PC-9 (cell line): Measurements from ENCODE around the gene GYPC. TPM values are rescaled to one million over a fixed set of nuclear protein-coding genes. Genes with fewer than 3 reads are reported as not detected.

Experiments used
- BruUV-seq: library from RNA; stranded (reverse); fragments of 400-500 nt; replicated peaks from 2 replicates; lab custom pipeline; 2021; lab: Mats Ljungman, UMichigan
- CTCF ChIA-PET: fragments of 300-600 bp; sonication (Branson Sonifier 250); formaldehyde crosslinking; loops from one replicate; lab custom pipeline; 2022; ENCODE audit warnings: antibody characterized with exemption; lab: Charles Lee
- POLR2A ChIA-PET: fragments of 300-600 bp; sonication (Branson Sonifier 250); formaldehyde crosslinking; loops from one replicate; lab custom pipeline; 2022; ENCODE audit warnings: antibody characterized with exemption; ENCODE audit not compliant: unreplicated experiment; lab: Charles Lee
- DNase-seq, 2 experiments: peaks; one replicate each; pipeline versions ENCODE4 v3.0.0 to v3.0.0-alpha.2; 2015 to 2022; ENCODE audit warnings: mixed read lengths in 1 of 2
- H2AFZ ChIP-seq: fragments of 200-600 bp; sonication (generic); 2 replicates; pipeline ENCODE4 v1.8.1; 2017; ENCODE audit warnings: antibody characterized with exemption
- H3F3A ChIP-seq: fragments of 200-600 bp; sonication (generic); 2 replicates; pipeline ENCODE4 v1.8.1; 2017; ENCODE audit warnings: antibody characterized with exemption, mild to moderate bottlenecking, low read depth; ENCODE audit not compliant: insufficient read depth
- H3K27ac ChIP-seq: fragments of 200-600 bp; sonication (generic); 2 replicates; pipeline ENCODE4 v1.6.1; 2016; ENCODE audit warnings: mixed run types
- H3K27me3 ChIP-seq: fragments of 200-600 bp; sonication (generic); 2 replicates; pipeline ENCODE4 v1.6.1; 2016; ENCODE audit warnings: low read depth, mixed run types; ENCODE audit not compliant: insufficient read depth
- H3K36me3 ChIP-seq: fragments of 200-600 bp; sonication (generic); 2 replicates; pipeline ENCODE4 v1.6.1; 2016; ENCODE audit warnings: low read depth, mixed run types
- H3K4me1 ChIP-seq: fragments of 200-600 bp; sonication (generic); replicated peaks from 2 replicates; pipeline ENCODE4 v1.6.1; 2016; ENCODE audit warnings: mixed run types; ENCODE audit not compliant: insufficient read depth
- H3K4me2 ChIP-seq: fragments of 200-600 bp; sonication (generic); 2 replicates; pipeline ENCODE4 v1.6.1; 2017; ENCODE audit warnings: mixed run types
- H3K4me3 ChIP-seq: fragments of 200-600 bp; sonication (generic); 2 replicates; pipeline ENCODE4 v1.6.1; 2016; ENCODE audit warnings: mixed run types
- H3K79me2 ChIP-seq: fragments of 200-600 bp; sonication (generic); 2 replicates; pipeline ENCODE4 v1.6.1; 2017; ENCODE audit warnings: low read depth, mixed run types
- H3K9me2 ChIP-seq: fragments of 200-600 bp; sonication (generic); 2 replicates; pipeline ENCODE4 v1.8.1; 2017; ENCODE audit warnings: mild to moderate bottlenecking; ENCODE audit not compliant: insufficient read depth
- H3K9me3 ChIP-seq: fragments of 200-600 bp; sonication (generic); 2 replicates; pipeline ENCODE4 v1.8.1; 2016; ENCODE audit warnings: low read depth; ENCODE audit not compliant: insufficient read depth
- H4K20me1 ChIP-seq: fragments of 200-600 bp; sonication (generic); 2 replicates; pipeline ENCODE4 v1.8.1; 2017; ENCODE audit not compliant: insufficient read depth
- EZH2 ChIP-seq: fragments of 200-600 bp; sonication (generic); IDR thresholded peaks from 2 replicates; pipeline ENCODE4 v1.8.0; 2017; ENCODE audit warnings: antibody characterized with exemption, low read depth
- intact Hi-C: fragments of 100-400 bp; cut with micrococcal nuclease; formaldehyde crosslinking; loops from one replicate; pipeline ENCODE4 v1.10.0; 2022; ENCODE audit not compliant: unreplicated experiment
- total RNA-seq: library from RNA; stranded (reverse); gene quantifications from 2 replicates; pipeline ENCODE4 v1.2.3, GENCODE V29; 2021
- TF ChIP-seq, protein P1 (sequence below): fragments of 200-600 bp; sonication (generic); conservative IDR thresholded peaks from 2 replicates; pipeline ENCODE4 v1.6.1; 2017; ENCODE audit warnings: mixed run types, antibody characterized with exemption, mild to moderate bottlenecking, moderate library complexity

The GYPC gene
- total RNA-seq, 1 experiment from 2014 or later, result not detected

DNA sequence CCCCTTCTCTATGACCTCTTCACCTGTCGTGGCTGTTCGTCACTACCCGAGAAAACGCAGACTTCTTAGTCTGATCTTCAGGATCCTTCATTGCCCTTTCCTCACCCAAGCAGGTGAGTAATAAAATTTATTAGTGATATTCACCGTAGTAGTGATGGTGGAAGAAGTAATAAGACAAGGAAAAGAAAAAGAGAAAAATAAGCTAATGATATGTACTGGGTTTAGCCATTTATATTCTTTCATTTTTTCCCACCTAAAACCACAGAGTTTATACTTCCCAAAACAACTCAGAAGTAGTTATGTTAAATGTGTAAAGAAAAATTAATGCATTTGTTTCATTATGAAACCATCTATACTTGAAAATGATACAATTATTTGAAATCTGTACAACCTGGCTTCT lies 19.7 kb downstream of the GYPC start:
- TF ChIP-seq, protein P1, sequence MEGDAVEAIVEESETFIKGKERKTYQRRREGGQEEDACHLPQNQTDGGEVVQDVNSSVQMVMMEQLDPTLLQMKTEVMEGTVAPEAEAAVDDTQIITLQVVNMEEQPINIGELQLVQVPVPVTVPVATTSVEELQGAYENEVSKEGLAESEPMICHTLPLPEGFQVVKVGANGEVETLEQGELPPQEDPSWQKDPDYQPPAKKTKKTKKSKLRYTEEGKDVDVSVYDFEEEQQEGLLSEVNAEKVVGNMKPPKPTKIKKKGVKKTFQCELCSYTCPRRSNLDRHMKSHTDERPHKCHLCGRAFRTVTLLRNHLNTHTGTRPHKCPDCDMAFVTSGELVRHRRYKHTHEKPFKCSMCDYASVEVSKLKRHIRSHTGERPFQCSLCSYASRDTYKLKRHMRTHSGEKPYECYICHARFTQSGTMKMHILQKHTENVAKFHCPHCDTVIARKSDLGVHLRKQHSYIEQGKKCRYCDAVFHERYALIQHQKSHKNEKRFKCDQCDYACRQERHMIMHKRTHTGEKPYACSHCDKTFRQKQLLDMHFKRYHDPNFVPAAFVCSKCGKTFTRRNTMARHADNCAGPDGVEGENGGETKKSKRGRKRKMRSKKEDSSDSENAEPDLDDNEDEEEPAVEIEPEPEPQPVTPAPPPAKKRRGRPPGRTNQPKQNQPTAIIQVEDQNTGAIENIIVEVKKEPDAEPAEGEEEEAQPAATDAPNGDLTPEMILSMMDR, result no peak
- no peak for TF ChIP-seq EZH2
- H3F3A ChIP-seq, result no peaks in the 10 kb centered on the region
- H3K27ac ChIP-seq, result no peak overlapping the region
- H3K9me3 ChIP-seq, result peaks cover 9% of the 10 kb centered on the region; the same call in 1 of the 2 replicates
- H3K79me2 ChIP-seq, result no peaks in the 10 kb centered on the region
- H3K4me1 ChIP-seq, result no peaks in the 10 kb centered on the region
- BruUV-seq, result no TSS peak
- no peaks in the 10 kb centered on the region for H3K9me2 ChIP-seq
- H3K4me2 ChIP-seq, result no peak overlapping the region
- H2AFZ ChIP-seq, result no peak overlapping the region
- intact Hi-C loops, result no loop called here
- H4K20me1 ChIP-seq, result no peaks in the 10 kb centered on the region
- H3K4me3 ChIP-seq, result no peak overlapping the region
- no peak for DNase-seq
- peaks cover 97% of the 10 kb centered on the region for H3K27me3 ChIP-seq
- H3K36me3 ChIP-seq, result no peaks in the 10 kb centered on the region
- ChIA-PET CTCF (no interaction called here), POLR2A (no interaction called here)

DNA sequence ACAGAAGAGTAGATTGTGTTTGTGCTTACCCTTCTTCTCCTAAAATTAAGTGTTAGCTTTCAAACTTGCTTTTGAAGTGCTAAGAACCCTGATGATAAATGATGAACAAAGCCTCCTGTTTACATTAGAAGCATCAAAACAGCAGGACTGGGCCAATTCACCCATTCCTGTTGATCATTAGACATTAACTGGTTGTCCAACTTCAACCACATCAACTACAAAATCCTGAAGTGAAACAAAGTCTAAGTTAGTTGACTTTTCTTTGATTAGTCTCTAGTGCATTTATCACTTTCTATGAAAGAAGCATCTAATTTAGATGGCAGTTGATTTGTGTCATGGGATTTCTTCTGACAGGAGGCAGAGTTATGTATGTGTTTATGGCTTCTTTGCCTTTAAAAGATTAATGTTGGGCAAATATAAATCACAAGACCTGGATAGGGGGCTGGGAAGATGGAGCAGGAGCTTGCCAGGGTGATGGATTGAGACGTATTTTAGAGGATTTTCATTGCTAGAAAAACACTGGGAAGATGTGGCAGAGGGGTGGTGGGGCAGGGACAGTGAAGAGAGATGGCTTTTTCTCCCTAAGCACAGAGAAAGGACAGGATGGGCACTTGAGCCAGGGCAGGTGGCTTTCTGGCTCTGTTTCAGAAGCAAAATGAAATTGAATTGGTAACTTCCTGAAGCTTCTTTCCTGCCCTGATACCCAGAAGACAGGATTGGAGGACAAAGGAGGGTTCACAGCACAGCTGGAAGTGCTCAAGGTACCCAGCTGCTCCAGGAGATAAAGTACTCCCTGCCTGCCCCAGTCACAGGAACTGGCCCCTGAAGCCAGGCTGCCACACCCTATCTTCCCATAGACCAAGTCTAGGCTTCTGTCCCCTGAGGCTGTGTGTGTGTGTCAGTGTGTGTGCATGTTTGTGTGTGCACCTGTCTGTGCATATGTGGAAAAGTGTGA lies 20.5 kb downstream of the GYPC start:
- H3K4me3 ChIP-seq, result no peak overlapping the region
- intact Hi-C loops, result no loop called here
- peaks cover 9% of the 10 kb centered on the region; the same call in 1 of the 2 replicates for H3K9me3 ChIP-seq
- DNase-seq, result no peak
- H3K36me3 ChIP-seq, result no peaks in the 10 kb centered on the region
- no peaks in the 10 kb centered on the region for H3K79me2 ChIP-seq
- TF ChIP-seq, protein P1, result no peak
- no peaks in the 10 kb centered on the region for H3K4me1 ChIP-seq
- POLR2A ChIA-PET, result no interaction called here
- no peaks in the 10 kb centered on the region for H4K20me1 ChIP-seq
- H2AFZ ChIP-seq, result no peak overlapping the region
- CTCF ChIA-PET, result no interaction called here
- H3K27ac ChIP-seq, result no peak overlapping the region
- no peaks in the 10 kb centered on the region for H3F3A ChIP-seq
- no TSS peak for BruUV-seq
- H3K4me2 ChIP-seq, result no peak overlapping the region
- no peaks in the 10 kb centered on the region for H3K9me2 ChIP-seq
- peaks cover 97% of the 10 kb centered on the region for H3K27me3 ChIP-seq

DNA sequence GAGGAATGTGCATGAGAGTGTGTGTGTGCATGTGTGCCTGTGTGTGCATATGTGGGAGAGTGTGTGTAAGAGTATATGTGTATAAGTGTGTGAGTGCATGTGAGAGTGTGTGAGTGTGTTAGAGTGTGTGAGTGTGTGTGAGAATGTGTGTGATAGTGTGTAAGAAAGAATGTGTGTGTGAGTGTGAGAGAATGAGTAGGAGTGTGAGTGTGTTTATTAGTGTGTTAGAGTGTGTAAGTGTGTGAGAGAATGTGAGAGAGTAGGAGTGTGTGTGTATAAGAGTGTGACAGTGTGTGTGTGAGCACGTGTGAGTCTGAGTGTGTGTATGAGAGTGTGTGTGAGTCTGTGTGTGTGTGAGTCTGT lies 21.2 kb downstream of the GYPC start:
- BruUV-seq, result no TSS peak
- Histone ChIP-seq H3F3A (no peaks in the 10 kb centered on the region), H3K9me3 (peaks cover 9% of the 10 kb centered on the region; the same call in 1 of the 2 replicates), H3K4me3 (no peak overlapping the region), H3K4me1 (no peaks in the 10 kb centered on the region), H3K27me3 (peaks cover 99% of the 10 kb centered on the region), H3K79me2 (no peaks in the 10 kb centered on the region), H3K9me2 (no peaks in the 10 kb centered on the region), H4K20me1 (no peaks in the 10 kb centered on the region), H3K4me2 (no peak overlapping the region), H3K36me3 (no peaks in the 10 kb centered on the region), H3K27ac (no peak overlapping the region), H2AFZ (no peak overlapping the region)
- TF ChIP-seq EZH2, result no peak
- TF ChIP-seq, protein P1, result no peak
- POLR2A ChIA-PET, result no interaction called here
- CTCF ChIA-PET, result no interaction called here
- intact Hi-C loops, result no loop called here
- DNase-seq, result no peak
